ENCODE data around the gene C3orf18.
"Not testable (repeated sequence)": the region's sequence is repeated elsewhere in the genome, so short reads cannot be mapped to it uniquely, and the experiment has no call there.

C3orf18 gene

GRCh38 chr3:50512908-50513307 lies 54.6 kb downstream of the C3orf18 start:
- H3K27me3 Mint-ChIP-seq, H3K36me3 Mint-ChIP-seq, H3K4me3 Mint-ChIP-seq, H3K4me1 Mint-ChIP-seq, H3K9me3 Mint-ChIP-seq, H3K27ac Mint-ChIP-seq: not testable (repeated sequence)

GRCh38 chr3:50512131-50512530 lies 55.4 kb downstream of the C3orf18 start:
- Mint-ChIP-seq H3K27ac (no peak overlapping the region), H3K4me3 (no peak overlapping the region), H3K4me1 (peaks cover 4% of the 10 kb centered on the region), H3K36me3 (no peaks in the 10 kb centered on the region), H3K27me3 (no peaks in the 10 kb centered on the region), H3K9me3 (no peaks in the 10 kb centered on the region)

GRCh38 chr3:50510325-50510724 lies 57.2 kb downstream of the C3orf18 start:
- H3K4me3 Mint-ChIP-seq, result no peak overlapping the region
- H3K36me3 Mint-ChIP-seq, result no peaks in the 10 kb centered on the region
- H3K27ac Mint-ChIP-seq, result no peak overlapping the region
- H3K4me1 Mint-ChIP-seq, result no peaks in the 10 kb centered on the region
- H3K9me3 Mint-ChIP-seq, result no peaks in the 10 kb centered on the region
- no peaks in the 10 kb centered on the region for H3K27me3 Mint-ChIP-seq

- Mint-ChIP-seq H3K4me1 (no peaks in the 10 kb centered on the region), H3K27ac (no peak overlapping the region), H3K9me3 (no peaks in the 10 kb centered on the region), H3K36me3 (no peaks in the 10 kb centered on the region), H3K4me3 (no peak overlapping the region), H3K27me3 (no peaks in the 10 kb centered on the region)
These were observed 57.8 kb downstream of the C3orf18 start for GRCh38 chr3:50509715-50510114.

- Mint-ChIP-seq H3K9me3 (no peaks in the 10 kb centered on the region), H3K4me1 (no peaks in the 10 kb centered on the region)
These were observed 58.7 kb downstream of the C3orf18 start for GRCh38 chr3:50508821-50509220.

More at GRCh38 chr3:50508821-50509220, 58.7 kb downstream of the C3orf18 start:
- Mint-ChIP-seq H3K27me3 (no peaks in the 10 kb centered on the region), H3K27ac (no peak overlapping the region), H3K4me3 (no peak overlapping the region), H3K36me3 (no peaks in the 10 kb centered on the region)
